IMR-90 (cell line): ENCODE measurements around the gene CKB. TPM values are rescaled to one million over a fixed set of nuclear protein-coding genes. Genes with fewer than 3 reads are reported as not detected.

Experiments
- ATAC-seq: fragments of 200-7000 bp; cut with Tn5 transposase; 2 replicates; pipeline ENCODE4 v1.9.1; 2020; ENCODE audit warnings: low read depth, mild to moderate bottlenecking, moderate library complexity
- BruUV-seq: library from RNA; stranded (reverse); fragments of 400-500 nt; replicated peaks from 2 replicates; lab custom pipeline; 2021; lab: Mats Ljungman, UMichigan
- CTCF ChIA-PET: fragments of 300-600 bp; formaldehyde crosslinking; extraction: SDS; loops from one replicate; lab custom pipeline; 2021; ENCODE audit warnings: antibody characterized with exemption; lab: Yijun Ruan, JAX
- POLR2A ChIA-PET: fragments of 300-600 bp; sonication (Branson Sonifier 250); formaldehyde crosslinking; loops from one replicate; lab custom pipeline; 2022; ENCODE audit warnings: antibody characterized with exemption; ENCODE audit not compliant: unreplicated experiment; lab: Charles Lee
- DNase-seq: peaks from one replicate; pipeline ENCODE4 v3.0.0; 2013
- H2AFZ ChIP-seq: replicated peaks from 2 replicates; pipeline ENCODE3; 2013; ENCODE audit warnings: low read length, mild to moderate bottlenecking; ENCODE audit not compliant: poor library complexity
- H2AK5ac ChIP-seq: 2 replicates; pipeline ENCODE4 v1.6.1; 2013; ENCODE audit warnings: low read depth, low read length, inconsistent platforms
- H2AK9ac ChIP-seq: replicated peaks from 2 replicates; pipeline ENCODE3; 2013; ENCODE audit warnings: mild to moderate bottlenecking, low read depth, low read length, moderate library complexity; ENCODE audit not compliant: poor library complexity
- H2BK120ac ChIP-seq: 2 replicates; pipeline ENCODE4 v1.6.1; 2013; ENCODE audit warnings: low read depth, low read length, inconsistent platforms
- H2BK15ac ChIP-seq: 3 replicates; pipeline ENCODE4 v1.6.1; 2013; ENCODE audit warnings: low read depth, low read length, inconsistent platforms
- H2BK20ac ChIP-seq: 2 replicates; pipeline ENCODE4 v1.6.1; 2013; ENCODE audit warnings: low read depth, mild to moderate bottlenecking, inconsistent platforms, low read length, moderate library complexity
- H2BK5ac ChIP-seq: 2 replicates; pipeline ENCODE4 v1.6.1; 2013; ENCODE audit warnings: mild to moderate bottlenecking, low read depth, low read length, inconsistent platforms; ENCODE audit not compliant: poor library complexity, severe bottlenecking
- H3K14ac ChIP-seq: replicated peaks from 2 replicates; pipeline ENCODE4 v1.6.1; 2013; ENCODE audit warnings: low read depth, low read length, inconsistent platforms
- H3K18ac ChIP-seq: 2 replicates; pipeline ENCODE4 v1.6.1; 2013; ENCODE audit warnings: low read depth, low read length, control low read depth
- H3K23ac ChIP-seq: 2 replicates; pipeline ENCODE4 v1.6.1; 2013; ENCODE audit warnings: low read depth, low read length, inconsistent platforms
- H3K27ac ChIP-seq: 2 replicates; pipeline ENCODE4 v1.5.1; 2013; ENCODE audit warnings: mild to moderate bottlenecking, control low read depth, low read length; ENCODE audit not compliant: insufficient read depth
- H3K27me3 ChIP-seq: 2 replicates; pipeline ENCODE4 v1.6.1; 2013; ENCODE audit warnings: low read length; ENCODE audit not compliant: control insufficient read depth, insufficient read depth
- H3K36me3 ChIP-seq: 2 replicates; pipeline ENCODE4 v1.6.1; 2013; ENCODE audit warnings: low read length, mixed read lengths; ENCODE audit not compliant: control insufficient read depth, insufficient read depth
- H3K4ac ChIP-seq: 2 replicates; pipeline ENCODE4 v1.6.1; 2013; ENCODE audit warnings: low read depth, low read length, inconsistent platforms
- H3K4me1 ChIP-seq: 2 replicates; pipeline ENCODE4 v1.6.1; 2013; ENCODE audit warnings: low read length, mixed read lengths; ENCODE audit not compliant: control insufficient read depth, insufficient read depth
- H3K4me2 ChIP-seq: 2 replicates; pipeline ENCODE4 v1.6.1; 2013; ENCODE audit warnings: low read depth, mild to moderate bottlenecking, control low read depth, low read length, moderate library complexity
- H3K4me3 ChIP-seq: 2 replicates; pipeline ENCODE4 v1.5.1; 2013; ENCODE audit warnings: low read depth, mild to moderate bottlenecking, control low read depth, low read length, moderate library complexity; ENCODE audit not compliant: insufficient read depth
- H3K56ac ChIP-seq: 2 replicates; pipeline ENCODE4 v1.6.1; 2013; ENCODE audit warnings: low read length, inconsistent platforms; ENCODE audit not compliant: insufficient read depth; ENCODE audit errors: extremely low read depth
- H3K79me1 ChIP-seq, 2 experiments: 2 replicates each; pipeline ENCODE4 v1.6.1; 2013; ENCODE audit warnings: low read length in 2 of 2, inconsistent platforms in 1 of 2, low read depth in 1 of 2
- H3K9ac ChIP-seq: 2 replicates; pipeline ENCODE4 v1.6.1; 2013; ENCODE audit warnings: low read depth, low read length, control low read depth
- H3K9me1 ChIP-seq: 2 replicates; pipeline ENCODE4 v1.6.1; 2013; ENCODE audit warnings: low read length, inconsistent platforms; ENCODE audit not compliant: insufficient read depth
- H3K9me3 ChIP-seq: 2 replicates; pipeline ENCODE4 v1.6.1; 2013; ENCODE audit warnings: low read length; ENCODE audit not compliant: control insufficient read depth, insufficient read depth
- H4K20me1 ChIP-seq: 2 replicates; pipeline ENCODE4 v1.6.1; 2013; ENCODE audit warnings: low read length, inconsistent platforms; ENCODE audit not compliant: insufficient read depth
- H4K5ac ChIP-seq: 2 replicates; pipeline ENCODE4 v1.6.1; 2013; ENCODE audit warnings: mild to moderate bottlenecking, low read depth, low read length, control low read depth
- H4K8ac ChIP-seq, 2 experiments: 2 replicates each; pipeline ENCODE4 v1.6.1; 2013; ENCODE audit warnings: low read depth in 2 of 2, low read length in 2 of 2, control low read depth in 1 of 2, inconsistent platforms in 1 of 2
- H4K91ac ChIP-seq: 2 replicates; pipeline ENCODE4 v1.6.1; 2013; ENCODE audit warnings: low read depth, low read length, inconsistent platforms; ENCODE audit not compliant: insufficient read depth
- RFX5 ChIP-seq: IDR thresholded peaks from 2 replicates; pipeline ENCODE4 v1.8.0; 2012; ENCODE audit warnings: low read depth, mild to moderate bottlenecking, low read length, moderate library complexity
- WGBS, 2 experiments: methylation state at CpG; one replicate each; pipeline versions ENCODE4 v1.1.5 to v1.1.7; 2013; ENCODE audit warnings: missing lambda C conversion rate in 2 of 2; ENCODE audit not compliant: insufficient read length in 1 of 2; ENCODE audit errors: extremely low coverage in 2 of 2; 5-methylcytosine and 5-hydroxymethylcytosine counted together
- dilution Hi-C: fragments of 300-500 bp; cut with HindIII; formaldehyde crosslinking; loops from one replicate; pipeline ENCODE4 v1.14.3; 2018; ENCODE audit warnings: low sequenced_read_pairs; ENCODE audit not compliant: unreplicated experiment
- in situ Hi-C: fragments of 300-500 bp; cut with MboI; formaldehyde crosslinking; loops from 3 replicates; pipeline ENCODE4 v1.14.3; 2019; ENCODE audit warnings: low sequenced_read_pairs, inconsistent platforms, mixed read lengths
- intact Hi-C: fragments of 100-400 bp; cut with micrococcal nuclease; formaldehyde crosslinking; loops from 2 replicates; pipeline ENCODE4 v1.10.0; 2022
- polyA plus RNA-seq, 3 experiments: library from polyadenylated mRNA; depleted of rRNA; stranded (reverse); fragments of >200 nt; gene quantifications; 2 replicates each; pipeline ENCODE4 v1.2.3, GENCODE V29; 2012; ENCODE audit warnings: low replicate concordance in 1 of 3
- total RNA-seq: library from RNA; depleted of rRNA; stranded (reverse); fragments of >200 nt; gene quantifications from 2 replicates; pipeline ENCODE4 v1.2.3, GENCODE V29; 2012
- TF ChIP-seq, protein P1 (sequence below): conservative IDR thresholded peaks from 2 replicates; pipeline ENCODE4 v1.5.1; 2012; ENCODE audit warnings: mild to moderate bottlenecking, low read depth, low read length, improper control_type of control experiment

CKB gene
- total and polyA plus RNA-seq, 2 of the 4 experiments (the other 2 are of a cell fraction): 17.7 to 82.6 TPM

DNA sequence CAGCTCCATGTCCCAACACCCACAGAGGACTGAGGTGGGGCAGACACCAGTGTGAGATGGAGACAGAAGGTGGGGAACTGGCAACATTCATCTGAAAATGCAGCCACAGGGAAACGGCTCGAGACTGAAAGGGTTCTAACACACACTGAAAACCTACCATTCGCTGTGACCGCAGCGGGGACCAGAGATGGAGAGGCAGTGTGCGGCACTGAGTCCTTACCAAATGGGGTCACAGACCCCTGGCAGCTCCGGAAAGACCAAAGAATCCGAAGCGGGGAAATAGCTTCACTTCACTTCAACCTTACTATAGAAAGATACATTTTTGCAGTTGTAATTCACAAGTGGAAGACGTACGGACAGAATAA lies 30.2 kb upstream of the CKB start:
- in situ Hi-C loops: no loop called here
- no peak overlapping the region for H4K91ac ChIP-seq

More for the DNA sequence above, 30.2 kb upstream of the CKB start:
- TF ChIP-seq, protein P1, sequence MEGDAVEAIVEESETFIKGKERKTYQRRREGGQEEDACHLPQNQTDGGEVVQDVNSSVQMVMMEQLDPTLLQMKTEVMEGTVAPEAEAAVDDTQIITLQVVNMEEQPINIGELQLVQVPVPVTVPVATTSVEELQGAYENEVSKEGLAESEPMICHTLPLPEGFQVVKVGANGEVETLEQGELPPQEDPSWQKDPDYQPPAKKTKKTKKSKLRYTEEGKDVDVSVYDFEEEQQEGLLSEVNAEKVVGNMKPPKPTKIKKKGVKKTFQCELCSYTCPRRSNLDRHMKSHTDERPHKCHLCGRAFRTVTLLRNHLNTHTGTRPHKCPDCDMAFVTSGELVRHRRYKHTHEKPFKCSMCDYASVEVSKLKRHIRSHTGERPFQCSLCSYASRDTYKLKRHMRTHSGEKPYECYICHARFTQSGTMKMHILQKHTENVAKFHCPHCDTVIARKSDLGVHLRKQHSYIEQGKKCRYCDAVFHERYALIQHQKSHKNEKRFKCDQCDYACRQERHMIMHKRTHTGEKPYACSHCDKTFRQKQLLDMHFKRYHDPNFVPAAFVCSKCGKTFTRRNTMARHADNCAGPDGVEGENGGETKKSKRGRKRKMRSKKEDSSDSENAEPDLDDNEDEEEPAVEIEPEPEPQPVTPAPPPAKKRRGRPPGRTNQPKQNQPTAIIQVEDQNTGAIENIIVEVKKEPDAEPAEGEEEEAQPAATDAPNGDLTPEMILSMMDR: no peak
- no peak for TF ChIP-seq RFX5
- no peak overlapping the region for H3K27ac ChIP-seq
- no peak overlapping the region for H2BK15ac ChIP-seq
- BruUV-seq: no TSS peak
- no peak overlapping the region for H3K23ac ChIP-seq
- peaks cover 14% of the 10 kb centered on the region for H3K4me1 ChIP-seq
- no peak overlapping the region for H2BK5ac ChIP-seq
- no peak overlapping the region for H3K4me2 ChIP-seq
- no peak overlapping the region for H3K18ac ChIP-seq
- H3K36me3 ChIP-seq: 0 out of 2 replicates have a peak, but pooled peaks cover 3% of the 10 kb centered on the region
- peaks cover 8% of the 10 kb centered on the region; the same call in 1 of the 2 replicates for H3K9me1 ChIP-seq
- no peak overlapping the region for H3K4me3 ChIP-seq
- no peak overlapping the region for H4K5ac ChIP-seq
- dilution Hi-C loops (no loop called here), intact Hi-C loops (no loop called here)
- H3K79me1 ChIP-seq: peaks cover 7 to 40% of the 10 kb centered on the region in 2 experiments
- H3K27me3 ChIP-seq: no peaks in the 10 kb centered on the region
- no peak overlapping the region for H3K9ac ChIP-seq
- ATAC-seq (no peak), DNase-seq (no peak)
- H2AFZ ChIP-seq: no peak overlapping the region
- H3K56ac ChIP-seq: no peak overlapping the region
- H4K8ac ChIP-seq: no peak overlapping the region
- no peak overlapping the region for H2AK5ac ChIP-seq
- POLR2A ChIA-PET: no interaction called here
- peaks cover 21% of the 10 kb centered on the region for H4K20me1 ChIP-seq
- no peak overlapping the region for H2BK20ac ChIP-seq
- H3K9me3 ChIP-seq: no peaks in the 10 kb centered on the region
- WGBS, 2 experiments: 96% methylated on average over 5 of the region's 11 CpGs; no CpG with 5 or more reads in 1 of the 2 experiments
- no peak overlapping the region for H2AK9ac ChIP-seq
- H3K14ac ChIP-seq: no peak overlapping the region
- H2BK120ac ChIP-seq: no peak overlapping the region
- peak overlapping the region; percentile 53 for H3K4ac ChIP-seq
- CTCF ChIA-PET: interaction anchor here (1.1 kb wide), 1 partner anchor 12 kb away, joined by 3 read pairs; no protein-coding TSS in a partner anchor
